ENCODE results near the gene UMAD1. TPM values are rescaled to one million over a fixed set of nuclear protein-coding genes. Genes with fewer than 3 reads are reported as not detected.

The UMAD1 gene
- total RNA-seq, 2 donors from 2014 or later: 10.7 to 12.3 TPM

DNA sequence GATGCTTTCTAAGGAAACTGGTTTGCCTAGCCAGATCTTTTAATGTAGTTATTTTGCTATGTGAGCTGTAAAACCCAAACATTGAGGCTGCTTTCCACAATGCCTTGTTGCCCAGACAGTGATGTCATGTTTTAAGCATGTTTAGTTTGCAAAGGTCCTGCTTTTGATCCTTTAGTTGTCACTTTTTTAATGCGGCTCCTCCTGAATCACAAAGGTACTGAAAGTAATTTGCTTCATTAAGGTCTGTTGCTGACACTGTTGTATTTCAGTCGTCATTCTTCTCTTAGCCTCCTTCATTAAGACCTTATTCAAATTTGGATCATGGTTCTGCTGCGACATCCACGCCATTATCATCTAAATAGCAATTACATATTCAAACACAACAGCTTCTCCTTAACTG lies 67.3 kb downstream of the UMAD1 start:
- intact Hi-C loops (cut with DNase I): no loop called here
- no peak for DNase-seq (ENCODE audit: low spot score)

DNA sequence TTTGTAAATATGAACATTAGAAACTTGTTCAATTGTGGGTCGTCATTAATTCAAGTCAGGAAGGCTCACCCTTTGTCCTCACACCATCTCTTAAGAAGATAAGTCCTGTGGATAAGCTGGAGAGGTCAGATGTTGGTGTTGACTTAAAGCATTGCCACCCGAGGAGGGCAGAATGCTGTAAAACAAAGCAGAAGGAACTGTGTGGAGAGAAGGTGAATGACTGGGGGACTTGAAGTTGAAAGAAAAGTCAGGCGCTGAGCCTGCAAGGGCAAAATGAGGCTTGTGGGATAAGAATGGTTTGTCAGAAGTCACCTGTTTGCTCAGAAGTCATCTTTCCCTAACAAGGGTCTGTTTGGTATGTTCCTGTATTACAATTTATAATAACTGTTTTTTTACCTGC lies 68.7 kb downstream of the UMAD1 start:
- intact Hi-C loops (cut with DNase I): no loop called here
- no peak for DNase-seq (ENCODE audit: low spot score)

- intact Hi-C loops (cut with DNase I): no loop called here
- no peak for DNase-seq (ENCODE audit: low spot score)
These were observed 69.9 kb downstream of the UMAD1 start for GRCh38 chr7:7710469-7710868.

- DNase-seq (ENCODE audit: low spot score): no peak
- intact Hi-C loops (cut with DNase I): no loop called here
These were observed 73.2 kb downstream of the UMAD1 start for GRCh38 chr7:7713730-7714129.

- DNase-seq (ENCODE audit: low spot score): no peak
- intact Hi-C loops (cut with DNase I): no loop called here
These were observed 77.9 kb downstream of the UMAD1 start, which contains the start of gene RPA3 for GRCh38 chr7:7718492-7718891. TSS of gene RPA3 (minus strand) at chr7:7718607. CDS start at chr7:7640418, 78,189 bp downstream.

- intact Hi-C loops (cut with DNase I): no loop called here
- no peak for DNase-seq (ENCODE audit: low spot score)
These were observed 78.7 kb downstream of the UMAD1 start for GRCh38 chr7:7719236-7719635.

- DNase-seq (ENCODE audit: low spot score): no peak
- intact Hi-C loops (cut with DNase I): no loop called here
These were observed 79.6 kb downstream of the UMAD1 start for GRCh38 chr7:7720193-7720592.

DNA sequence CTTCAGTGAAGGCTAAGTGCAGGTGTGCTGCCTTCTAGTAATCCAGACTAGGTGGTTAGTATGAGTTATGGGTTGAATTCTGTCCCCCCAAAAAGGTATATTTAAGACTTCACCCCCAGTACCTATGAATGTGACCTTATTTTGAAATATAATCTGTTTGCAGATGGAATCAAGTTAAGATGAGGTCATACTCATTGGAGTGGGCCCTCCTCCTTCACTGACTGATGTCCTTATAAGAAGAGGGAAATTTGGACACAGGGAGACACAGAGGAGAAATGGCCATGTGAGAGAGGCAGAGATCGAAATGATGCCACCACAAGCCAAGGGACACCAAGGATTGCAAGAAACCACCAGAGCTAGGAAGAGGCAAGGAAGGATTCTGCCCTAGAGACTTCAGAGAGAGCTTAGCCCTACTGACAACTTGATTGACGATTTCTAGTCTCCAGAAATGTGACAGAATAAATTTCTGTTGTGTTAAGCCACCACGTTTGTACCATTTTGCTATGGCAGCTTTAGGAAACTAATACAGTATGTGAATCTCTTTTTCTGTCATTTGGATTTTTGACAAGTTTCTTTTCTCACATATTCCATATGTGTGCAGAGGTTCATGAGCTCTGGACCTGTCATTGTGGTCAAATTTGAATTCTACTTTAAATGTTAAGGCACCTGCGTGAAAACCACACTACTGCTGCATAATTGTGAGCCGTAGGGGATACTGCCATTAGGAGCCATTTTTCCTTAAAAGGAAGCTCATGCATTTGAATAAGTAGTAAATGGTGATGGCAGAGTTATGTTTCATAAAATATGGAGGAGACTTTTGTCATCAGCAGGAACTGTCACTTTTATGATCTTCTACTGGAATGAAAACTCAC lies 80.4 kb downstream of the UMAD1 start:
- DNase-seq (ENCODE audit: low spot score): no peak
- intact Hi-C loops (cut with DNase I): no loop called here

DNA sequence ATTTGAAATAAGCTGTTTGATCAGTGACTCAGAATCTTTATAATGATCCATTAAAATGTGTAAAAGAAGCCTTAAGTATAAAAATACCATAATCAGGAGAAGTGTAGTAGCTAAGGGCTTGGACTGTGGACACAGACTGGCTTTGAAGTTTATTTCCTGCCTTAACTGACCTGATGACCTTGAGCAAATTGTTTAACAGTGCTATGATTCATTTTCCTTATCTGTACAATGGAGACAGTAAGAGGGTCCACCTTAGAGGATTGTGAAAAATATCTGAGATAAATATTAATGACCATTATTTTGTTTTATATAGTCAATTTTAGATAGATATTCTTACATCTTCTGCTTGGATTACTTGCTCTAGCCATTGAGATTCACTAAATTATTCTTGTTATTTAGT lies 91.2 kb downstream of the UMAD1 start:
- no peak for DNase-seq (ENCODE audit: low spot score)
- intact Hi-C loops (cut with DNase I): no loop called here

DNA sequence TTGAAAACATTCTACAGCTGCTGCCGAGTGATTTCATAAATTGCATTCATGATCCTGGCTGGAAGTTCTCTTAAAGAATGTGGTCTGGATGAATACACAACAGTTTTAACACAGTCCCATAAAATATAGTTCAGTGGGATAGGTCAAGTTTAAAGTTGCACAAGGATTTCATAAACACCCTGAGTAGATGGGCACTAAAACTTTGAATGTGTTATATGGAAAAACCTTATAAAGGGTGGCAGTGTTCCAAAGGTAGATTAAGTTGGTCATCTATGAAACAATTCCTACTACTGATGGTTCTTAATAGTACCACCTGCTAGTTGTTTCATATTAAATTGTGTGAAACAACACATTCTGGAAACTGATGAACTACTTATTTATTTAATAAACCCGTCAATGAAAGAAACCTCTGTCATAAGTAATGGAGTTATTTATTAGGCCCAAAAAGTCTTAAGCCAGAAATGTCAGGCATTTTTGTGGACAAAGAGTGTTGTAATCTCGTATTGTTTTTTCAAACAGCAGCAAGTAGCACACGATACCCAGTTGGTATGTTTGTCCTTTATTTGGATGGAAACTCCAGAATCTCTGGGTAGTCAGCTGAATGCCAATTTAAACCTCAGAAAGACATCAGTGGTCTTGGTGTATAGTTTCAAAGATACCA lies 92.2 kb downstream of the UMAD1 start:
- intact Hi-C loops (cut with DNase I): no loop called here
- DNase-seq (ENCODE audit: low spot score): no peak

DNA sequence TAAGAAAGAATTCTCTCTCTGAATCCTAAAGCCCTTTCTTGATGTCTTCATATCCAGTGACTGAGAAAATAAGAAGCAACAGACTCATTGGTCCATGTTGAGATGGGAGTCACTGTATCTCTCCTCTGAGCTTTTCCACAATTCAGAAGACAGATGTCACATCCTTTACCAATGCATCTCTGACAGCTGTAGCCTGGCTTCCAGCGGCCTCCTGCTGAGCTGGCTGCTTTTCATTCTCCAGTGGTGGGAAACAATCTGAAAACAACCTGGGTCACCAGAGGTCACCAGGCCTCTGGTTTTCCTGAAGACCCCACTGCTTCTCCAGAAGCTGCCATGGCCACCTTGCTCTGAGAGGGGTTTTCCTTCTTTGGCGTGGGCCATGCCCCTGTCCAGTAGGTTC lies 96.1 kb downstream of the UMAD1 start:
- DNase-seq (ENCODE audit: low spot score): no peak
- intact Hi-C loops (cut with DNase I): no loop called here

DNA sequence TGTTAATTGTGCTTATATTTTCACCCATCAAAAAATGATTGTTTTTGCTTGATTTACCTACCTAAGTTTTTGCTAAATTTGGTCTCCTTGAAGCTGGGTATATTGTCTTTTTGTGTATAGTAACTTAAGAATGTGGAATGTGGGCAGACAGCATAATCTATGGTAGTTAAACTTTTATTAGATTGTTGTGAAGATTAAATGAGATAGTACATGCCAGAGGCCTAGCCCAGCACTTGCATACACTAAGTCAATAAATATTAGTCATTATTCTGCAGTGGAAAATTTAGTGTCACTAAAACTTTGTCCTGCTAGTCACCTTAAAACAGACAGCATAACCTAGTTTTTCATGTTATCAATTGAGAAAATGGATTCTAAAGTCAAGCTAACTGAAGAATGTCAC lies 97.1 kb downstream of the UMAD1 start:
- intact Hi-C loops (cut with DNase I): no loop called here
- DNase-seq (ENCODE audit: low spot score): no peak

GRCh38 chr7:7738177-7738576 lies 97.6 kb downstream of the UMAD1 start:
- no peak for DNase-seq (ENCODE audit: low spot score)
- intact Hi-C loops (cut with DNase I): no loop called here

DNA sequence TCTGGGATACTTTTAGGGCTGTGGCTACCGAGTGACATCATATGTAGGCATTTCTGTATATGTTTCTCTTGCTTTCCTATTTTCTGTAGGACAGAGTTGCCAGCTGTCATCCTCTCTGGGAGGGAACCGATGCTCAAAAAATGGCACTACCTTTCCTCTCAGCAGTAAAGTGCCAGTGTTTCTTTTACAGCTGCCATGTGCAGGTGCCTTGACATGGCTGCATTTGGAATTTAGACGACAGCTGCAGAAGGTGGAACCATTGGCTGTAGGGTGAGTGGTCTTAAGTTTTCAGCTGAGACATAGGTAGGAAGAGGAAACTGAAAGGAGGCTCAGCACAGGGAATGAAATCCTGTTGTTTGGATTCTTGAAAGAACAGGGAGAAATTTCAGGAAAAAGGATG lies 98.1 kb downstream of the UMAD1 start:
- DNase-seq (ENCODE audit: low spot score): no peak
- intact Hi-C loops (cut with DNase I): no loop called here

DNA sequence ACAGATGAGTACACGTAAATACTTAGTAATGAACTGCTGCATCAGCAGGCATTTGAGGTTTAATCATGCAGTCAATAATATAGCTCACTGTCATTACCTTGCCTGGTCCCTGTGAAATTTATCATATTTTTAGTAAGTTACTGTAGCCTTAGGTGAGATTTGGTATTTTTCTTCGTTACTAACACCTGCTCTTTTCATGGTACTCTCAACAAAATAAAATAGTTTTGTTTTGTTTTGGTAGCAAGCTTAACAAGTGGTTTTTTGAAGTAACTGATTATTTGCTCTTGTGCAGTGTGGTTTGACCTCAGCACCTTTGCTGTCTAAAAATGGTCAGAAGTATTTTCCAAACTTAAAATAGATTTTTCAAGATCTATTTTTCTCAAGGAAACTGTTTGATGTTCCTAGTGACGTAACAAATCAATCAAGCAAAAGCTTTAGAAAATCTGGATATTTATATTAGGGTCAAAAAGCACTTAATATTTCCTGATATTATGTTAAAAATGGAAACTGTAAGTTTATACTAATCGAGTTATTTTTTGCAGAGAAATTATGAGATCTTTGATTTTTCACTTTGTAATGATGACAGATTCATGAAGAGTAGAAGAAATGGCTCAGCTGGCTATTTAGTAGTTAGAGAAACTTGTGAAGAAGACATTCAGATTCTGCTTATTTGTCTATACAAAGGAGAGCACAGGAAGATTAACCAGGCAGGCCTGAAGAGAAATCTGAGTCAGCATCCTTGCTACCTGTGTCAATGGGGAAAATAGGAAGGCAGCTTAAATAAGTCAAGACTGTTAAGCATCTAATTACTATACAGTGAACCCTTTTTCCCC lies 98.9 kb downstream of the UMAD1 start:
- intact Hi-C loops (cut with DNase I): no loop called here
- no peak for DNase-seq (ENCODE audit: low spot score)

DNA sequence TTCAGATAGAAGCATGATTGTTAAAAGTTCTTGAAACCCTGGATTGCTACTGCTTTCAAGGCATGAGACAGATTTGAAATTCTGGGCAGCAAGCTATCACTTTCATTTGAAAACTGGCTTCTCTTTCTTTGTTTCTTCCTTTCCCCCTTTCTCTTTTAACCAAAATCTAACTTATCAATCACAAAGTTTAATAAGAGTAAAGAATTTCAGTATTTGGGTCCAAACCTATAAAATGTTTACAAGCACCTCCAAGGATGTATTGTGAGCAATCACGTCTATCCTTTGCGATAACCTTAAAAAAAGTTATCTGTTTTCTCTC lies 99.4 kb downstream of the UMAD1 start:
- DNase-seq (ENCODE audit: low spot score): no peak

GRCh38 chr7:7742223-7742622 lies 101.7 kb downstream of the UMAD1 start:
- no peak for DNase-seq (ENCODE audit: low spot score)
- intact Hi-C loops (cut with DNase I): no loop called here

More for the DNA sequence above, 99.4 kb downstream of the UMAD1 start:
- intact Hi-C loops (cut with DNase I): no loop called here

GRCh38 chr7:7745258-7745657 lies 104.7 kb downstream of the UMAD1 start:
- no peak for DNase-seq (ENCODE audit: low spot score)
- intact Hi-C loops (cut with DNase I): no loop called here

- intact Hi-C loops (cut with DNase I): no loop called here
- no peak for DNase-seq (ENCODE audit: low spot score)
These were observed 105.4 kb downstream of the UMAD1 start for GRCh38 chr7:7745966-7746365.

GRCh38 chr7:7746458-7746857 lies 105.9 kb downstream of the UMAD1 start:
- no peak for DNase-seq (ENCODE audit: low spot score)
- intact Hi-C loops (cut with DNase I): no loop called here

Measured in posterior vena cava (tissue), 2 donors.